Activated T-cell treated with anti-CD3 and anti-CD28 coated beads for 48 hours (primary cell): Measurements from ENCODE around the gene PREX1.
"Not testable (repeated sequence)": the region's sequence is repeated elsewhere in the genome, so short reads cannot be mapped to it uniquely, and the experiment has no call there.

Experiments
- DNase-seq: peaks from one replicate; pipeline ENCODE4 v3.0.0-alpha.2; 2020; ENCODE audit warnings: low read depth

Gene PREX1

DNA sequence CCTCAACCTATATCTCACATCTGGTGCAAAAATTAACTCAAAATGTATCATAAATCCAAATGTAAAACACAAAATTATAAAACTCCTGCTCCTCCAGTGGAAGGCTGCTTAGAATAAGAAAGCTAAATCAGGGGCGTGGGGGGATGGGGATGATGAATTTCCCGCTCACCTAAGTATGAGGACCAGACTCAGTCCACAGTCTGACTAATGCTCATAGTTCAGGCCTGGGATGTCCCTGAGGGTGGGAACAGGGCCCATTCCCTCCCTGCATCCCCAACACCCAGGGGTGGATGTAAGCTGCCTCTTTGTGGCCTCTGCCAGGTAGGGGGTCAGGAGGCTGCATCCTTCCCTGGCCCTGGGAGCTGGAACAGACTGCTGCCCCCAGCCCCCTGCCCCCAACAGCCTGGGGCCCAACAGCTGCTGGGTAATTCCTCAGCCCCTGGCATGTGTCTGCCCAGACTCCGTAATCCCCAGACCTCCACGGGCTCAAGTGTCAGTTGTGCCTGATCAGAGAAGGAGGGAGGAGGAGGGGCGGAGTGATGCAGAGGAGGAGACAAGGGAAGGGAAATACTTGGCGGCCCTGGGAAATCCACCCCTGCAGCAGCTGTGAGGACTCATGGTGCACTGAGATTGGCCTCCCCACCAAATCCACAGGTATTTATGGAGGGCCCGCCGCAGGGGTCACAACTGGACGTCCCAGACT is 224.5 kb downstream of the PREX1 start:
- DNase-seq: no peak

DNA sequence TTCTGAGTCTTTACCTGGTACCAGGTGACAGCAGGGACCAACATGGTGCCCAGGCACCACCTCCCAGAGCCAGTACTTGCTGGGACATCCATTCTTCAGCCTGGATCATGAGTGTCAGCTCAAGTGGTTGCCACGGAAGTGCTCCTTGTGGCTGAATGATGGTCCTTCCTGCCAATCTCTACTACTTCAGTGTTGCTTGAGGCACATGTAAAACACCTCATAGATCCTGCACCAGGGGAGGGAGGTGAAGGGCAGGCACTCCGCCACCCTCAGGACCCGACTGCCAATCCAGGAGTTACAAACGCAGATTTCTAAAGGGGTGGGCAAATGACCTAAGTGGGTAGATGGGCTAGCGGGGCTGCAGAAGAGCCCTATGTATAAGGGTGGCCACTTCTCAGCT is 226.0 kb downstream of the PREX1 start:
- DNase-seq: no peak

DNA sequence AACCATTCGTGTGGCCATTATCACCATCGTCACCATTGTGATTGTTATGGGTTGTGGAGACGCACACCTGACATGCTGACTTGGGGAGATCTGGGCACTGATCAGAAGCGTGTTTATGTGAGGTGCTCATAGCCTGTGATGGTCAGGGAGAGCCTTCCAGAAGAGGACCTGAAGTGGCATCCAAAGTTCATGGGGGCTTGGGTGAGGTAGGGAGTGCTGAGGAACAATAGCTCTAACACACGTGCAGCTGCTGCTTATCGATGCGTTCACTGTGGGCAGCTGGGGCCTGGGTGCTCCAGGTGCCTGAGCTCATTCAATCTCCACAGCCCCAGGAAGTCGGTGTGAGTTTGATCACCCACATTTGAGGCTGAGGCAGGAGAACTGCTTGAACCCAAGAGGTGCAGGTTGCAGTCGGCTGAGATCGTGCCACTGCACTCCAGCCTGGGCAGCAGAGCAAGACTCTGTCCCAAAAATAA is 227.3 kb downstream of the PREX1 start:
- DNase-seq: no peak

DNA sequence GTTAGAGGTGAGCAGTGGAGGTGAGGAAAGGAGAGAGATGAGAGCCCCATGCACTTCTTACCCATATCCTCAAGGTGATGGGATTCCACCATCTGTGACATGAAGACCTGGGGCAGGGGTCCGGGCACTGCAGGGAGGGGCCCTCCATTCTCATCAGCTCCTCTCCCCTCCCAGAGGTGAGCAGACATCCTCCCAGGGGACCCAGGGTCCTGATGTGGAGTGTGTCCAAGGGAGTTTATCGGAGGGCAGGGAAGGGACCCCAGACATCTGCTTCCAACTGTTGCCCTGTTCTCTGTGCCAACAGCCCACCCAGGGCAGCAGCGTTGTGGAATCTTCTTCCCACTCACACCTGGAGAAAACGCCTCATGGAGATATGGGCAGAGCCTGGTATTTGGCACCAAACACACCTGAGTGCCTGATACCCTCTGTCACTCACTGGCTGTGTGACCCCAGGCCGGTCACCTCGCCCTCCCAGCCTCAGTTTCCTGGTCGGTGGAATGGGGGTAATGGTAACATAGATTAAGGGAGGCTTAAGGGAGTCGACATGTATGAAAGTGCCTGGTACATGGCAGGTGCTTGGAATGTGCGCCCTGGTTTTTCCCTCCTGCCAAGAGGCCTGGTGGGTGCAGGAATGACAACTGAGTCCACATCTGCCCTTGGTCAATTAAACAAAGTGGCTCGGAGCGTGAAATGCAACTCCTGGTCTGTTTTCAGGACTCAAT is 227.9 kb downstream of the PREX1 start:
- no peak for DNase-seq

DNA sequence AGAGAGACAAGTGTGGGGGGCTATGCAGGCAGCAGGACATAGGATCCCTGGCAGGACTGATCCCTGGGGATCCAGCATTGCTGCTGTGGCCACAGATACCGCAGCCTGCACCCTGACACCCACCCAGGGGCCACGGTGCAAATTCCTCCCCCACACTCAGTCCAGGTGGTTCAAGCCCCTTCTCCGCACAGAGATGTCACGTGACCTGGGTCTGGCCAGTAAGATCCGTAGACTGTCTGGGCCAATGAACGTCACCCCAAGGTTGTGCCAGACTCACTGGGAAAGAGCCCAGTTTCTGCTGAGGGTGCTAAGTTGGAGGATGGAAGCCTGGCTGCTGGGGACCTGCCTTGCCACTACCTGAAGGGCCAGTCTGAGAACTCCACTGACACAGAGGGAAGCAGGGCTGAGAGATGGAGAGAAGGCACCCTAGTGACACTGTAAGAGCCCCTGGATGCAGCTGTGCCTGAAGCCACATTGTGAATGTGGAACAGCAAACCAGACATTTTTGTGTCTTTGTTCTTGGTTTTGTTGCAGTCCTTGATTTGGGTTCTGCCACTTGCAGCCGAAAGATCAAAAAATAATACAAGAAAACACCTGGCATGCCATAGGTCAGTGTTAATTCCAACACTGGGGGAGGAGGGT is 228.6 kb downstream of the PREX1 start:
- no peak for DNase-seq

DNA sequence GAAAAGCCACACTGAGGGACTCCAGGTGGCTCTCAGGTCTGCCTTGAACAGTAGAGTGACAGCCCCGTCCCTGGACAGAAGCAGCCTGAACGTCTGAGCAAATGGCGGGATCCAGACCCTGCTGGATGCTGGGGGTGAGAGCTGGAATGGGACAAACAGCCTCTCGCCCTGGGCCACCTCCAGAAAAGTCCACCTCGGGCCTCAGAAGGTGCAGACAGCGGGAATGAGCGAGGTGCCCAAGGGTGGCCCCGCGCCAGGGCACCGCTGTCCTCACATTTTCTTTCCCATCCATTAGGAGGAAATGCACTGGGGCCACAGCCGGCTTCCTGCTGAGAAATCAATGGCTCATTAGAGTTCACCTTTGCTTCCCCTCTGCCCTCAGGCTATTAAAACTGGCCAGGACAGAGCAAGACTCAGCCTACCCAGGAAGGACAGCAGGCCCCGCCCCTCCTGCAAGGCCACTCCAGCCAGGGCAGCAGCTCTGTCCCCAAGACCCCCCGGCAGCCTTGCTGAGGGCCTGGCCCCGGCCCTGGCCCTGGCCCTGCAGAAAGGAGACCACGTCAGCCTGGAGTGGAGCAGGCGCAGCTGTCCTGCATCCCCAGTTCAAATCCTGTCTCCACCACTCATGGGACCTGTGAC is 229.4 kb downstream of the PREX1 start:
- DNase-seq: not testable (repeated sequence)

DNA sequence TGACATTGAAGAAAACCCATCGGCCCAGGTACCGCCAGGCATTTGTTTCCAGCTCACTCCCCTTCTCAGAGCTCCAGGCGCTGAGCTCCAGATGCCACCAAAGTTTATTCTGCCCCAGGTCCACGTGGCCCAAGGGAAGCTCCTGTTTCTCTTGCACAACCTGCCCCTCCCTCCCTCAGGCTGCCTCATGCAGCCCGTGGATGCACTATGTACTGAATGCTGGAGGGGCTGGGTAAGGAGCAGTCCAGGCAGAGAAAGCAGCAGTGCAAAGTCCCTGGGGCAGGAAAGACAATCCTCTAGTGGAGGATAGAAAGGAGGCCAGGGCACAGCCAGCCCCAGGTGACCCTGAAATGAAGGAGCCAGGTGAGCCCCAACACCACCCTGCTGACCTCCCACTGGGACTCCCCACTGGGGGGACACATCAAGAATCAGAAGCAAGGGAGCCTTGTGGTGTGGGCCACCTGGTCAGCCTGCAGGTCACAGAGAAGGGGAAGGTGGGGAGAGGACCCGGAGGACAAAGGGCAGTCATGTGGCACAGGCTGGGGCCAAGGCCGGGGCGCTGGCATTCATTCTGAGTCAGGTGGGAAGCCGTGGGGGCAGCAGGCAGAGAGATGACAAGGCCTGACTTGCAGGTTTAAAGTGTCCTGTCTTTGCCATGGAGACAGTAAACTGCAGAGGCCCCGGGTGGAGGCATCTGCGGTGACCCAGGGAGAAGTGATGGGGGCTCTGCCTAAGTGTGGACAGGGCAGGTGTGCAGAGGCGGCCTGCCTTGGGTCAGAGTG is 230.1 kb downstream of the PREX1 start:
- no peak for DNase-seq

DNA sequence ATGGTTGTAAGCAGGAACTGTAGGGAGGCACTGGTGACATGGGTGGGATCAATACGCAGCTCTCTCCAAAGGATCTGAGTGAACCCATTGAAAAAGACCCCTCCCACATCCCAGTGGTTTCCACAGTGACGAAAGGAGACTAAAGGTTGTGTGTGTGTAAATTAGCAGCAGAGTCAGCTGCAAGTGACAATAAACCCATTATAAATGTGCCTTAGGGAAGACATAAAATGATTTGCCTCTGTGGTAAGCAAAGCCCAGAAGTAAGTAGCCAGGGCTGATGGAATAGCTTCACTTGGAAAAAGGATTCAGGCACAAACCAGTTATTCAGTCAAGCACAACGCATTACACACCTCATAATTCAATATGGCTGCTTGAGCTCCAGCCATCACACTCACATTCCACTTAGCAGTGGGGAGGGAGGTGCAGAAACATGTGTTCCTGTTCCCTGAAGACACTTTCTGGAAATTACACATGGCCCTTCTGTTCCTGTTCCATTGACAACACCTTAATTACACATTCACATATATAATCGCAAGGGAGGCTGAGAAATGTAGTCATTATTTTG is 231.4 kb downstream of the PREX1 start:
- DNase-seq: no peak

DNA sequence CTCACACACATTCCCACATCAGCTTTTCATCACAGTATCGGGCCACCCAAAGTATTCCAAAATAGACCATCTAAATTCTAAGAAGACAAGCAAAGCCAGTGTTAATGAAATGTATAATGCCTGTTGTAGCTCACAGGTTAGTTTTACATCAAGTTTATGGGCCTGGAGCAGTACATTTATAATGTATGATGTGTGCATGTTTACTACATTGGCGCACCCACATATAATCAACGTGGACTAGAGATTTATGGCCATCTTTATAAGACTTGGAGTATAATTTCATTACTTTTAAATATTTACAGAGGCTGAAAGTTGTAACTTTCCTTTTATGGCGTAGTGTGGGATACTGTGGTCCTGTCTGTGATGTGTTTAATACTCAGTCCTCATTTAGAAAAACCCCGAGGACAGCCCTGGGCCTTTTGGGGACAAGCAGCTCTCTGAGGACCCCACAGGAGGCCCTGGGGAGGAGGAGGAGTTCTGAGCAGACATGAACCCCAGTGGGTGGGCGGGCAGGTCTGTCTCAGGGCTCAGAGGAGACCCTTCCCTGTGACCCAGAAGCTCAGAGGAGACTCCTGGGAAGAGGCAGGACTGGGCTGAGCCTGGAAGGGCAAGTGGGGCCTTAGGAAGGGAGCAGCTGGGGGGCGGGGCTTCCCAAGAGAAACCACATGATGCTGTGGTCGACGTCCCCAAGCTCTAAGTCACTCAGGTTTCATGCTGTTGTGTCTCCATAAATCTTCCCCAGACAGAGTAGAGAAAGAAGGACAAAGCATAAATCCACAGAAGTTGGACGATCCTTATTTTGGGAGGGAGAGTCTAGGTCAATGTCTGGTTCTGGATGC is 232.1 kb downstream of the PREX1 start:
- DNase-seq: no peak

DNA sequence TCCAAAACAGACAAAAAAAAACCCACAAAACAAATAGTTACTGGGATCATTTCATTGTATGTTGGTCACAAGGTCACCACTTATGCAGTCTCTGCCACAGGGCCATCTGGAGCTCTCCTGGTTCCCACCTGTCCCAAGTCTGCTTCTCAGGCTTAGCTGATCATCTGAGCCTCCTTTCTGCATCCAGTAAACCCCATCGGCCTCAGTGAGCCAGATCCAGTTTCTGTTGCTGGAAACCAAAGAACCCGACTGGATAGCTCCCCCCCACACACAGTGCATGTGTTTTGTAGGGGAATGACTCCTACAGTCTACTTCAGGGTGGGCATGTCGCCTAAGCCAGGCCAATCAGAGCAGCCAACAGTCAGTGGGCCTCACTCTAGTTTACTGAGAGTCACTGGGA is 233.3 kb downstream of the PREX1 start:
- no peak for DNase-seq

DNA sequence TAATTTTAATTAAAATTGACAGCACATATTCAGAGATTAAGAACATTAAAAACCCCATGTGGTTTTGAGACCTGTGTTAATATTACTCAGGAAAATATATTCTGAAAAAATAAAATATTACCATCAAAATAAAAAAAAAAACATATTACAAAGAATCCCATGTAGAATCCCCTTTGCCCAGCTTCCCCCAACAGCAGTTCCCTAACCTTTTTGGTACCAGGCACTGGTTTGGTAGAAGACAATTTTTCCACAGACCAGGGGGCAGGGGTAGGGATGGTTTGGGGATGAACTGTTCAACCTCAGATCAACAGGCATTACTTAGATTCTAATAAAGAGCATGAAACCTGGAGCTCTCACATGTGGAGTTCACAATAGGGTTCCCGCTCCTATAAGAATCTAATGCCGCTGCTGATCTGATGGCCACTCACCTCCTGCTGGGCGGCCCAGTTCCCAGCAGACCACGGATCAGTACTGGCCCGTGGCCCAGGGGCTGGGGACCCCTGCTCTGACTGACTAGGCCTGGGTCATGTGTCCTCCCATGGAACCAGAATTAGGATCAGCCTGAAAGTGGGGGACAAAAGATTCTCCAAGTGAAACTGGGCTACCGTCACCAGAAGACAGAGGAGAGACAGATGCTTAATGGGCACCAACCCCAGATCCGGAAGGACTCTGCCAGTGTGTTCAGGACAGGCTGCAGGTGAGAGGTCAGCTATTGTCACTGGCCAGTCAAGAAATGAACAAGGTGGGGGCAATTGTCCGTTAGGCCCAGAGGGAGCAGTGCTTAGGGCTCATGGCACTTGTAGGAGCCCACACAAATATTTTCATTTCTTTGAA is 235.5 kb downstream of the PREX1 start:
- no peak for DNase-seq

DNA sequence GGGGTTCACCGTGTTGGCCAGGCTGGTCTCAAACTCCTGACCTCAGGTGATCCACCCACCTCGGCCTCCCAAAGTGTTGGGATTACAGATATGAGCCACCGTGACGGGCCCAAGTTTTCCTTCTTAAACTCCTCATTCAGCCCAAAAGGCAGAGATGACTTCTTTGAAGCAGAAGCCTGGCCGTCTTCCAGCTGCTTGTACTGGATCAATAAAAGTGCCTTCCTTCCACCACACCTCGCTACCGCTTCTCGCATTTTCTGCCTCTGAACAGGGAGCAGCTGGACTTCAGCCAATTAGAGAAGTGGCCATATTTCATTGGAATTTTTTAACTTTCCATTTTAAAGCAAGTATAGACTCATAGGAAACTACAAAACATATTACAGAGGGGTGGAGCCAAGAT is 241.1 kb downstream of the PREX1 start:
- no peak for DNase-seq

DNA sequence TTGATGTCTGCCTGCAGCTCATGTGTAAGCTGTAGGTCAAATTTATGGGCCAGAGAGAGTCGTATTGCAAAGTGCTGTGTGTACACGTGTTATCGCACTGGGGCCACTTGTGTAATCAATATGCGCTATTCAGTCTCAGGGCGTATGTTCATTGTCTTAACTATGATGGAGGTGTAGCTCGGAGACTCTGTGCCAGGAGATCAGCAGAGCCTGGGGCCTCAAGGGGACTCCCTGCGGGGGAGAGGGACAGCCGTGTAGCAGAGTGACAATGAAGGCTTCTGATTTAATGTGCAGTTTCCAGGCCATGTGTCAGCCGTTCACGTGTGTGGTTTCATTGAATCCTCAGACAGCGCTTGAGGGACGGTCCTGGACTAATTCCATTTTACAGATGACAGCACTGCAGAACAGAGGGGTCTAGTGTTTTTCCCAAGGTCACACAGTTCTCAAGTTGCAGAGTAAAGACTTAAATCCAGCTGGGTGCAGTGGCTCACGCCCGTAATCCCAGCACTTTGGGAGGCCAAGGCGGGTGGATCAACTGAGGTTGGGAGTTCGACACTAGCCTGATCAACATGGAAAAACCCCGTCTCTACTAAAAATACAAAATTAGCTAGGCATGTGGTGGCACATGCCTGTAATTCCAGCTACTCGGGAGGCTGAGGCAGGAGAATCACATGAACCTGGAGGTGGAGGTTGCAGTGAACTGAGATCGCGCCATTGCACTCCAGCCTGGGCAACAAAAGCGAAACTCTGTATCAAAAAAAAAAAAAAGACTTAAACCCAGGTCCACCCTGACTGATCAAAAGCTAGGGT is 242.5 kb downstream of the PREX1 start:
- no peak for DNase-seq

DNA sequence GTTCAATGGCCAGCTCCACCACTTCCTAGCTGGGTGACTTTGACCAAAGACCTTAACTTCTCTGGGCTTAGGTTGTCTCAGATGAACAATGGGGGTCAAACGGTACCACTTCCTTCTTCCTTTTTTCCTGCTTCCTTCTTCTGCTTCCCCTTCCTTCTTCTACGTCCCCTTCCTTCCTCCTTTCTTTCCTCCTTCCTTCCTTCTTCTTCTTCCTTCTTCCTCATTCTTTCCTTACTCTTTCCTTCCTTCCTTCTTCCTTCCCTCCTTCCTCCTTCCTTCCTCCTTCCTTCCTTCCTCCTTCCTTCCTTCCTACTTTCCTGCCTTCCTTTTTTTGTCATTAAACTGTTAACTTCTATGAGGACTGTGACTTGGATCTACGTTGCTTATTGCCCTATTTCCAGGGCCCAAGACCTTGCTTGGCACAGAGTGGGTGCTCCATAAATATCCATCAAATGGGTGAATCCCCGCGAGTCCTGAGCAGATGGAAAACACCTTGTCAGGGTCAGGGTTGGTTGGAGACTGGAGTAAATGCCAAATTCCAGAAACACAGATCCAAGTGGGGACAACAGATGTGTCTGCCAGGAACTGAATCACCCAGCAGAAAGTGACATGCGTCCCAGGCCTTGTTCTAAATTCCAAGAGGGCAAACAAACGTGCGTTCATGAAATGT is 243.3 kb downstream of the PREX1 start:
- no peak for DNase-seq

DNA sequence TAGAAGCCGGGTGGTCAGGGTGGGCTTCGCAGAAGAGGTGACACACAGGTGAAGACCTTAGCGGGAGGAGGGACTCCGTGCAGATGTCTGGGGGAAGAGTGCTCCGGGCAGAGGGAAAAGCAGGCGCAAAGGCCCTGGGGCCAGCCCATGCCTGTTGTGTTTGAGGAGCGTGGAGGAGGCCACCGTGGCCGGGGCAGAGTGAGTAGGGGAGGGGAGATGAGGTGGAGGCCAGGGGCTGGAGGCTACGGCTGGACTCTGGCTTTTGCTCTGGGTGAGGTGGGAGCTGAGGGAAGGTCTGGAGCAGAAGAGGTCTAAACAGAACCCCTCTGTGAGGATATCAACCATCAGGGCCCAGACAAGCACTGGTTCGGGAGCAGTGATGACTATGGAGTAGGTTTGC is 244.0 kb downstream of the PREX1 start:
- DNase-seq: no peak

DNA sequence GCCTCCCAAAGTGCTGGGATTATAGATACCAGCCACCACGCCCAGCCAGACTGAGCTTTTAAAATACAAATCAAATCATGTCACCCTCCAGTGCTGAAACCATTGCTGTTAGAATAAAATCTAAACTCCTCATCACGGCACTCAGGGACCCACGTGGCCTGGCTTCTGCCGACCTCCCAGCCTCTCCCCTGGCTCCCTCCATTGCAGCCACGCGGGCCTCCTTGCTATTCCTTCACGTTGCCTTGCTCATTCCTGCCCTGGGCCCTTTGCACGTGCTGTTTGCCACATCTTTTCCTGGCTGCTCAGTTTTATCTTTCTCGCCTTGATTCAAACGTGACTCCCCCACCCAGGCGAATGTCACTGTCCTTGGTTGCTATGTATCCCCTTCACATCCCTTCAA is 244.6 kb downstream of the PREX1 start:
- no peak for DNase-seq

DNA sequence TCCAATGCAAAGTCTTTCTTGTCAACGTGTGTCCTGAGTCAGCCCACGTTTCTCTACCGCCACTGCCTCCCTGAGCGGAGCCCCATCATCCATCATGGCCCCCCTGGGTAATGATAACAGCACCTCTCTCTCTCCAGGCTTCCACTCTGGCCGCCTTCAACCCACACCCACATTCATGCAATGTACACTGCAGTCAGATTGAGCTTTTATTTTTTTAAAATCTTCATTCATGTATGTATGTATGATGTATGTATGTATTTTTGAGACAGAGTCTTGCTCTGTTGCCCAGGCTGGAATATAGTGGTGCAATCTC is 245.2 kb downstream of the PREX1 start:
- DNase-seq: no peak

DNA sequence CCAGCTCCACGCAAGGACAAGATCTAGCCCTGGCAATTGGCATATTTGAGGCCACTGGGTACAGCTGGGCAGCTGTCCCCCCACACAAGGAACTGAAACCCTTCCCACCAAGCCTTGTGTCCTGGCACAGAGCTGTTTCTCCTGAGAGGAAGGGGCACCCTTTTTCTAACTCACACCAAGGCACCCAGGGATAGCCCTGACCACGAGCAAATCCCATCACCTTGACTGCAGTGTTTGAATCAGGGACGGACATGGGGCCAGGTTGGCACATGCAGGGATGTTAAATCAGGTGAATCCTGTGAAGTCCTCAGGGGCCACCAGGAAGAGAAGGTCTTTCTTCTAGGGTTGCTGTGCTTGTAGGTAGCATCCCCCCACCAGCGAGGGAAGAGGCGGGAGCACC is 246.6 kb downstream of the PREX1 start:
- no peak for DNase-seq
